ENCODE results near the gene SFXN4. TPM values are rescaled to one million over a fixed set of nuclear protein-coding genes. Genes with fewer than 3 reads are reported as not detected.
A peak's percentile ranks its signal among the peaks of the same experiment; 100 is the strongest.
"Not testable (repeated sequence)": the region's sequence is repeated elsewhere in the genome, so short reads cannot be mapped to it uniquely, and the experiment has no call there.

The SFXN4 gene
- total RNA-seq, 1 donor from 2014 or later: 19.9 TPM

DNA sequence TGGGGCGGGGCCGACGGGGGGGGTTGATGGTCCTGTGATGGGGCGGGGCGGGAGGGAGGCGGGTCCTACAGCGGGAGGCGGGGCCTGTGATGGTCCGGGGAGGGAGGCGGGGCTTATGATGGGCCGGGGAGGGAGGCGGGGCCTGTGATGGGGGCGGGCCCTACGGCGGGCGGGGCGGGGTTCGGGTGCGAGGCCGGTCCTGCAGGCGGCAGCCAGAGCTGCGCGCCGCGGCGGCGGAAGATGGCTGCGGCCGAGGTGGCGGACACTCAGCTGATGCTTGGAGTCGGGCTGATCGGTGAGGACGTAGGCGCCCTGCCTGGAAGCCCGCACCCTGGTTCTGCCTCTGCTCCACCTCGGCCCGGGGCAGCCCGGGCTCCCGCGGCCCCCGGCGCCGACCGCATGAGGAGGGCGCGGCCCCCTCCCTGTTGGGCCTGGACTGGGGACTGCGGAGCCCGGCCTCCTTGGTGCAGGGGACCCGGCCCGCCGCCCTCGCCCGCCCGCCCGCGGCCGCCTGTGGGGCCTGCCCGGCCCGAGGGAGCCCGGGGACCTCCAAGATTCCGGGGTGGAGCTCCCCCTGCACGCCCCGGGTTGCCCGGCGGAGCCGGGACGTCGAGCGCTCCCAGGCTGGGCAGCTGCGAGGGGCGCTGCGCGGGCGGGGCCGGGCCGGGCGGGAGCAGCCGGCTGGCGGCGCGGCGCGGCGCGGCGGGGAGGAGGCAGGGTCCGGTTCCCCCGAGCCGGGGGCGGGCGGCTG is 61.4 kb downstream of the SFXN4 start, which contains the start of gene DENND10:
Gene DENND10 (plus strand): TSS at position 211 of the 751 bp plus-strand sequence. CDS start 30 bp downstream, at position 241.
- Mint-ChIP-seq H3K27ac (ENCODE audit: unreplicated experiment) (peak within 1 kb of the TSS; percentile 12), H3K27me3 (ENCODE audit: low read depth) (peaks cover 8% of the 10 kb centered on the region), H3K36me3 (ENCODE audit: low read depth) (peaks cover 4% of the 10 kb centered on the region), H3K9me3 (no peaks in the 10 kb centered on the region), H3K4me1 (peaks cover 4% of the 10 kb centered on the region), H3K4me3 (peak within 1 kb of the TSS; percentile 88)
- DNase-seq (ENCODE audit: low read depth, low spot score): peak; percentile 71
- TF ChIP-seq, protein P1, sequence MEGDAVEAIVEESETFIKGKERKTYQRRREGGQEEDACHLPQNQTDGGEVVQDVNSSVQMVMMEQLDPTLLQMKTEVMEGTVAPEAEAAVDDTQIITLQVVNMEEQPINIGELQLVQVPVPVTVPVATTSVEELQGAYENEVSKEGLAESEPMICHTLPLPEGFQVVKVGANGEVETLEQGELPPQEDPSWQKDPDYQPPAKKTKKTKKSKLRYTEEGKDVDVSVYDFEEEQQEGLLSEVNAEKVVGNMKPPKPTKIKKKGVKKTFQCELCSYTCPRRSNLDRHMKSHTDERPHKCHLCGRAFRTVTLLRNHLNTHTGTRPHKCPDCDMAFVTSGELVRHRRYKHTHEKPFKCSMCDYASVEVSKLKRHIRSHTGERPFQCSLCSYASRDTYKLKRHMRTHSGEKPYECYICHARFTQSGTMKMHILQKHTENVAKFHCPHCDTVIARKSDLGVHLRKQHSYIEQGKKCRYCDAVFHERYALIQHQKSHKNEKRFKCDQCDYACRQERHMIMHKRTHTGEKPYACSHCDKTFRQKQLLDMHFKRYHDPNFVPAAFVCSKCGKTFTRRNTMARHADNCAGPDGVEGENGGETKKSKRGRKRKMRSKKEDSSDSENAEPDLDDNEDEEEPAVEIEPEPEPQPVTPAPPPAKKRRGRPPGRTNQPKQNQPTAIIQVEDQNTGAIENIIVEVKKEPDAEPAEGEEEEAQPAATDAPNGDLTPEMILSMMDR (conservative IDR thresholded peaks at IDR 0.05): no peak

- peaks cover 8% of the 10 kb centered on the region for H3K27me3 Mint-ChIP-seq (ENCODE audit: low read depth)
- TF ChIP-seq, protein P1 (conservative IDR thresholded peaks at IDR 0.05): no peak
- H3K27ac Mint-ChIP-seq (ENCODE audit: unreplicated experiment): no peak overlapping the region
- no peak for DNase-seq (ENCODE audit: low read depth, low spot score)
- H3K4me1 Mint-ChIP-seq: peaks cover 4% of the 10 kb centered on the region
- peak overlapping the region; percentile 77 for H3K4me3 Mint-ChIP-seq
- peaks cover 4% of the 10 kb centered on the region for H3K36me3 Mint-ChIP-seq (ENCODE audit: low read depth)
- H3K9me3 Mint-ChIP-seq: no peaks in the 10 kb centered on the region
These were observed 62.1 kb downstream of the SFXN4 start for GRCh38 chr10:119103241-119103902.

- peak overlapping the region; percentile 31 for H3K27ac Mint-ChIP-seq (ENCODE audit: unreplicated experiment)
- H3K36me3 Mint-ChIP-seq (ENCODE audit: low read depth): no peaks in the 10 kb centered on the region
- no peak for DNase-seq (ENCODE audit: low read depth, low spot score)
- TF ChIP-seq, protein P1 (conservative IDR thresholded peaks at IDR 0.05): no peak
- H3K4me3 Mint-ChIP-seq: peak overlapping the region; percentile 27
- H3K27me3 Mint-ChIP-seq (ENCODE audit: low read depth): peaks cover 8% of the 10 kb centered on the region
- H3K9me3 Mint-ChIP-seq: no peaks in the 10 kb centered on the region
- H3K4me1 Mint-ChIP-seq: peaks cover 4% of the 10 kb centered on the region
These were observed 64.0 kb downstream of the SFXN4 start for GRCh38 chr10:119101366-119102098.

DNA sequence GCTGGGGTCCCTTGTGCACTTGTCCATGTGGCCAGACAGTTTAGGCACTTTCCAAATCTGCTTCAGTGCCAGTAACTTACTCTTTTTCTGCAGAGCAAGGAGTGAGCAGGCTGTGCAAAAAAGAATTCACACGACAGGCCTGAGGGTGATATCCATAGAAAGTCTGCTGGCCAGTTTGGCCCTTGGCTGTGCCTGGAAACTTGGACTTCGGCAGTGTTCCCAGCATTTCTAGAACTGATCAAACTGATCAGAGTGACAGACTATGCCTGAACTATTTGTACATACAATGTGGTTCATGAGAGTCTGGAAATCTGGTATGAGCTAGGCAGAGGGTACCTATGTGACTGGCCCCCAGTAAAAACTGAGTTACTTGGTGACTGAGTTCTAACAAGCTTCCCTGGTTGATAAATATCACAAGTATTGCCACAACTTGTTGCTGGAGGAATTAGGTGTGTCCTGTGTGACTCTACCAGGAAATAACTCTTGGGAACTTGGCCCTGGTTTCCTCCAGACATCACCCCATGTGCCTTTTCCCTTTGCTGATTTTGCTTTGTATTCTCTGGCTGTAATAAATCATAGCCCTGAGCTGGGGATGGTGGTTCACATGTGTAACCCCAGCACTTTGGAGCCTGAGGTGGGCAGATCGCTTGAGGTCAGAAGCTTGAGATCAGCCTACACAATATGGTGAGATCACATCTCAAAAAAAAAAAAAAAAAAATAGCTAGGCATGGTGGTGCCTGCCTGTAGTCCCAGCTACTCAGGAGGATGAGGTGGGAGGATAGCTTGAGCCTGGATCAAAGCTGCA is 64.9 kb downstream of the SFXN4 start:
- H3K4me3 Mint-ChIP-seq: no peak overlapping the region
- TF ChIP-seq, protein P1 (conservative IDR thresholded peaks at IDR 0.05): no peak
- H3K27me3 Mint-ChIP-seq (ENCODE audit: low read depth): peaks cover 8% of the 10 kb centered on the region
- no peaks in the 10 kb centered on the region for H3K36me3 Mint-ChIP-seq (ENCODE audit: low read depth)
- peaks cover 4% of the 10 kb centered on the region for H3K4me1 Mint-ChIP-seq
- H3K27ac Mint-ChIP-seq (ENCODE audit: unreplicated experiment): no peak overlapping the region
- H3K9me3 Mint-ChIP-seq: no peaks in the 10 kb centered on the region
- DNase-seq (ENCODE audit: low read depth, low spot score): no peak

GRCh38 chr10:119098576-119098975 is 66.9 kb downstream of the SFXN4 start:
- TF ChIP-seq, protein P1 (conservative IDR thresholded peaks at IDR 0.05): no peak
- H3K4me3 Mint-ChIP-seq: no peak overlapping the region
- H3K27me3 Mint-ChIP-seq (ENCODE audit: low read depth): peaks cover 8% of the 10 kb centered on the region
- no peaks in the 10 kb centered on the region for H3K9me3 Mint-ChIP-seq
- no peak overlapping the region for H3K27ac Mint-ChIP-seq (ENCODE audit: unreplicated experiment)
- DNase-seq (ENCODE audit: low read depth, low spot score): no peak
- no peaks in the 10 kb centered on the region for H3K36me3 Mint-ChIP-seq (ENCODE audit: low read depth)
- no peaks in the 10 kb centered on the region for H3K4me1 Mint-ChIP-seq

GRCh38 chr10:119096641-119097415 is 68.7 kb downstream of the SFXN4 start:
- H3K27me3 Mint-ChIP-seq (ENCODE audit: low read depth); H3K4me1 Mint-ChIP-seq; DNase-seq (ENCODE audit: low read depth, low spot score); H3K4me3 Mint-ChIP-seq; H3K36me3 Mint-ChIP-seq (ENCODE audit: low read depth); H3K9me3 Mint-ChIP-seq; H3K27ac Mint-ChIP-seq (ENCODE audit: unreplicated experiment): not testable (repeated sequence)
